Skeletal muscle cell (primary cell): ENCODE data around the gene ARHGAP6.
A peak's percentile ranks its signal among the peaks of the same experiment; 100 is the strongest.

Source experiments
- DNase-seq: peaks from one replicate; pipeline ENCODE4 v3.0.0-alpha.2; 2010; ENCODE audit warnings: low read depth
- H3K4me3 ChIP-seq: 2 replicates; pipeline ENCODE4 v1.5.1; 2011; ENCODE audit warnings: low read depth, mild to moderate bottlenecking, control low read depth, low read length, moderate library complexity

ARHGAP6 gene

GRCh38 chrX:11472381-11472780 is 193.3 kb downstream of the ARHGAP6 start:
- peak; percentile 45 for DNase-seq

GRCh38 chrX:11470250-11470974 is 195.3 kb downstream of the ARHGAP6 start:
- H3K4me3 ChIP-seq: no peak overlapping the region
- DNase-seq: peak; percentile 88

More at GRCh38 chrX:11472381-11472780, 193.3 kb downstream of the ARHGAP6 start:
- no peak overlapping the region for H3K4me3 ChIP-seq

GRCh38 chrX:11465648-11466411 is 199.9 kb downstream of the ARHGAP6 start:
- H3K4me3 ChIP-seq: no peak overlapping the region
- no peak for DNase-seq

GRCh38 chrX:11464836-11465463 is 200.8 kb downstream of the ARHGAP6 start:
- DNase-seq: no peak
- H3K4me3 ChIP-seq: no peak overlapping the region

- DNase-seq: no peak
- H3K4me3 ChIP-seq: no peak overlapping the region
These were observed 201.3 kb downstream of the ARHGAP6 start for GRCh38 chrX:11464380-11464779.

- no peak for DNase-seq
- no peak overlapping the region for H3K4me3 ChIP-seq
These were observed 203.1 kb downstream of the ARHGAP6 start for GRCh38 chrX:11462648-11463047.

GRCh38 chrX:11462136-11462535 is 203.6 kb downstream of the ARHGAP6 start:
- no peak overlapping the region for H3K4me3 ChIP-seq
- peak; percentile 52 for DNase-seq

- H3K4me3 ChIP-seq: no peak overlapping the region
- no peak for DNase-seq
These were observed 204.3 kb downstream of the ARHGAP6 start for GRCh38 chrX:11461201-11462001.

GRCh38 chrX:11460347-11460746 is 205.4 kb downstream of the ARHGAP6 start:
- DNase-seq: no peak
- no peak overlapping the region for H3K4me3 ChIP-seq

GRCh38 chrX:11458170-11458569 is 207.6 kb downstream of the ARHGAP6 start:
- no peak for DNase-seq

GRCh38 chrX:11451151-11451550 is 214.6 kb downstream of the ARHGAP6 start:
- DNase-seq: no peak
- H3K4me3 ChIP-seq: no peak overlapping the region

More at GRCh38 chrX:11458170-11458569, 207.6 kb downstream of the ARHGAP6 start:
- H3K4me3 ChIP-seq: no peak overlapping the region

GRCh38 chrX:11450354-11450753 is 215.4 kb downstream of the ARHGAP6 start:
- H3K4me3 ChIP-seq: no peak overlapping the region
- DNase-seq: no peak

GRCh38 chrX:11449613-11450012 is 216.1 kb downstream of the ARHGAP6 start:
- no peak for DNase-seq

GRCh38 chrX:11447418-11447817 is 218.3 kb downstream of the ARHGAP6 start:
- H3K4me3 ChIP-seq: no peak overlapping the region
- no peak for DNase-seq

More at GRCh38 chrX:11449613-11450012, 216.1 kb downstream of the ARHGAP6 start:
- no peak overlapping the region for H3K4me3 ChIP-seq

- H3K4me3 ChIP-seq: no peak overlapping the region
- no peak for DNase-seq
These were observed 218.8 kb downstream of the ARHGAP6 start for GRCh38 chrX:11446949-11447348.

- no peak for DNase-seq
- H3K4me3 ChIP-seq: no peak overlapping the region
These were observed 219.4 kb downstream of the ARHGAP6 start for GRCh38 chrX:11446336-11446735.

GRCh38 chrX:11445540-11445939 is 220.2 kb downstream of the ARHGAP6 start:
- no peak overlapping the region for H3K4me3 ChIP-seq
- DNase-seq: no peak

- H3K4me3 ChIP-seq: no peak overlapping the region
These were observed 221.7 kb downstream of the ARHGAP6 start for GRCh38 chrX:11444052-11444451.

GRCh38 chrX:11439846-11440245 is 225.9 kb downstream of the ARHGAP6 start:
- DNase-seq: no peak
- no peak overlapping the region for H3K4me3 ChIP-seq

More at GRCh38 chrX:11444052-11444451, 221.7 kb downstream of the ARHGAP6 start:
- DNase-seq: no peak
